CD14-positive monocyte (primary cell): Measurements from ENCODE around the gene GSTA2. TPM values are rescaled to one million over a fixed set of nuclear protein-coding genes. Genes with fewer than 3 reads are reported as not detected.

Experiments
- DNase-seq, 3 donors: peaks; one replicate each; pipeline ENCODE4 v3.0.0-alpha.2; 2011 to 2022
- H2AFZ ChIP-seq: 2 replicates; pipeline ENCODE4 v1.6.0; 2012; ENCODE audit warnings: mild to moderate bottlenecking, low read depth, low read length, inconsistent platforms; ENCODE audit not compliant: insufficient read depth, poor library complexity, severe bottlenecking
- H3K27ac ChIP-seq, 2 donors: 1 replicate in 1 of 2; 2 replicates in 1 of 2; pipeline ENCODE4 v1.5.1; 2012 to 2013; ENCODE audit warnings: low read length in 2 of 2, control low read depth in 1 of 2, inconsistent platforms in 1 of 2, low read depth in 1 of 2, mild to moderate bottlenecking in 1 of 2
- H3K27me3 ChIP-seq, 2 donors: one replicate each; pipeline versions ENCODE4 v1.6.0 to v1.6.1; 2011 to 2013; ENCODE audit warnings: low read length in 2 of 2; ENCODE audit not compliant: control insufficient read depth in 2 of 2, insufficient read depth in 2 of 2
- H3K36me3 ChIP-seq, 2 donors: replicated peaks in 1 of 2; 1 replicate in 1 of 2; 2 replicates in 1 of 2; pipeline versions ENCODE4 v1.5.1 to v1.6.1; 2012 to 2013; ENCODE audit warnings: low read length in 2 of 2, control low read depth in 1 of 2, inconsistent platforms in 1 of 2, mild to moderate bottlenecking in 1 of 2; ENCODE audit not compliant: insufficient read depth in 2 of 2, control insufficient read depth in 1 of 2
- H3K4me1 ChIP-seq, 2 donors: 1 replicate in 1 of 2; 2 replicates in 1 of 2; pipeline versions ENCODE4 v1.5.1 to v1.6.1; 2012 to 2013; ENCODE audit warnings: low read length in 2 of 2, control low read depth in 1 of 2, inconsistent platforms in 1 of 2, mild to moderate bottlenecking in 1 of 2, moderate library complexity in 1 of 2; ENCODE audit not compliant: insufficient read depth in 2 of 2, control insufficient read depth in 1 of 2
- H3K4me2 ChIP-seq: replicated peaks from 2 replicates; pipeline ENCODE3; 2012; ENCODE audit warnings: low read length, moderate library complexity, mild to moderate bottlenecking; ENCODE audit not compliant: poor library complexity, severe bottlenecking; ENCODE audit errors: extremely low read depth
- H3K4me3 ChIP-seq, 3 experiments: fragments of 200-600 bp in 1 of 3; sonication (generic) in 1 of 3; replicated peaks in 1 of 3; 1 replicate in 2 of 3; 2 replicates in 1 of 3; pipeline ENCODE4 v1.5.1; 2011 to 2013; ENCODE audit warnings: low read length in 3 of 3, mild to moderate bottlenecking in 3 of 3, control low read depth in 2 of 3, low read depth in 2 of 3, inconsistent platforms in 1 of 3, moderate library complexity in 1 of 3
- H3K79me2 ChIP-seq: 2 replicates; pipeline ENCODE4 v1.6.0; 2012; ENCODE audit warnings: mild to moderate bottlenecking, control low read depth, inconsistent platforms, low read length, moderate library complexity; ENCODE audit not compliant: insufficient read depth
- H3K9ac ChIP-seq: 2 replicates; pipeline ENCODE4 v1.6.0; 2017; ENCODE audit warnings: low read length, mild to moderate bottlenecking; ENCODE audit not compliant: insufficient read depth, poor library complexity, severe bottlenecking
- H3K9me3 ChIP-seq, 2 donors: replicated peaks in 1 of 2; 1 replicate in 1 of 2; 2 replicates in 1 of 2; pipeline versions ENCODE4 v1.5.1 to v1.6.1; 2012 to 2013; ENCODE audit warnings: low read length in 2 of 2, control low read depth in 1 of 2; ENCODE audit not compliant: control insufficient read depth in 1 of 2, insufficient read depth in 1 of 2
- H4K20me1 ChIP-seq: 2 replicates; pipeline ENCODE4 v1.6.0; 2012; ENCODE audit warnings: mild to moderate bottlenecking, low read length, control low read depth, moderate library complexity; ENCODE audit not compliant: insufficient read depth
- H3K27ac Mint-ChIP-seq, 7 donors: one replicate each; pipeline ENCODE4 v1.8.0; 2020; ENCODE audit warnings: mild to moderate bottlenecking in 7 of 7, mixed read lengths in 7 of 7, moderate library complexity in 6 of 7, inconsistent platforms in 2 of 7
- H3K27me3 Mint-ChIP-seq, 3 donors: one replicate each; pipeline ENCODE4 v1.8.0; 2021 to 2022; ENCODE audit warnings: low read depth in 3 of 3, mild to moderate bottlenecking in 3 of 3, mixed read lengths in 3 of 3, moderate library complexity in 3 of 3, inconsistent platforms in 1 of 3
- H3K36me3 Mint-ChIP-seq, 2 donors: one replicate each; pipeline ENCODE4 v1.8.0; 2020; ENCODE audit warnings: mixed read lengths in 2 of 2, inconsistent platforms in 1 of 2, mild to moderate bottlenecking in 1 of 2
- H3K4me1 Mint-ChIP-seq: one replicate; pipeline ENCODE4 v1.8.0; 2020; ENCODE audit warnings: mild to moderate bottlenecking, mixed read lengths
- H3K4me3 Mint-ChIP-seq, 2 donors: one replicate each; pipeline ENCODE4 v1.8.0; 2020; ENCODE audit warnings: mild to moderate bottlenecking in 2 of 2, mixed read lengths in 2 of 2, moderate library complexity in 1 of 2
- H3K9me3 Mint-ChIP-seq, 7 donors: one replicate each; pipeline ENCODE4 v1.8.0; 2020 to 2022; ENCODE audit warnings: mixed read lengths in 7 of 7, mild to moderate bottlenecking in 6 of 7, moderate library complexity in 6 of 7, inconsistent platforms in 2 of 7
- WGBS: methylation state at CpG from one replicate; pipeline ENCODE4 v1.1.5; 2013; ENCODE audit warnings: missing lambda C conversion rate; ENCODE audit not compliant: insufficient coverage; 5-methylcytosine and 5-hydroxymethylcytosine counted together
- intact Hi-C, 2 donors: fragments of 100-400 bp; cut with micrococcal nuclease; formaldehyde crosslinking; loops; one replicate each; pipeline versions ENCODE4 v1.15.0 to v1.15.1; 2023
- polyA plus RNA-seq, 3 donors: library from polyadenylated mRNA; depleted of rRNA in 1 of 3; unstranded in 2 of 3; stranded (reverse) in 1 of 3; fragments of 300-500 nt in 2 of 3; fragments of >200 nt in 1 of 3; fragmentation: Illumina TruSeq in 2 of 3; gene quantifications; 1 replicate in 2 of 3; 2 replicates in 1 of 3; pipeline ENCODE4 v1.2.3, GENCODE V29; 2012 to 2021
- TF ChIP-seq, protein P1 (sequence below): fragments of 200-600 bp; IDR thresholded peaks from one replicate; pipeline ENCODE4 v1.8.0; 2022; ENCODE audit warnings: antibody characterized with exemption, mild to moderate bottlenecking

GSTA2 gene
- polyA plus RNA-seq, 3 donors: not detected

DNA sequence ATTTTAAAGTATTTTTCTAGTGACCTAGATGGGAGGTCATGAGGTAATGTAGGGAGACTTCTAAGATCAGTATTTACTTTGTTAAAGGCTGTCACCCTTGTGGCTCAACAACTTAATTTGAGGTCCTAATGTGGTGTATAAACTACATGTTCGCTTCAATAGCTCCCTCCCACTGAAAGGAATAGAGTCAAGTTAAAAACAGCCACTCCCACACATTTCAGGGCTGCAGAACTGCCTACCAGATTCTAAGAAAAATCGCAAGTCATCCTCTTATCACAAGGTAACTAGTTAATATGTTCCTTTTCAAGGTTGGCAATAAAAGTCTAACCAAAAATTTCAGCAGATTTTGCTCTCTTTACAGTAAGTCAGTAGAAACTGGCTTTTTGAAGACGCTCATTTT, 25.2 kb upstream of the GSTA2 start:
- H3K9ac ChIP-seq: no peak overlapping the region
- H3K36me3 ChIP-seq: no peaks in the 10 kb centered on the region
- WGBS: 67% methylated on average over 1 of the region's 3 CpGs
- TF ChIP-seq, protein P1, sequence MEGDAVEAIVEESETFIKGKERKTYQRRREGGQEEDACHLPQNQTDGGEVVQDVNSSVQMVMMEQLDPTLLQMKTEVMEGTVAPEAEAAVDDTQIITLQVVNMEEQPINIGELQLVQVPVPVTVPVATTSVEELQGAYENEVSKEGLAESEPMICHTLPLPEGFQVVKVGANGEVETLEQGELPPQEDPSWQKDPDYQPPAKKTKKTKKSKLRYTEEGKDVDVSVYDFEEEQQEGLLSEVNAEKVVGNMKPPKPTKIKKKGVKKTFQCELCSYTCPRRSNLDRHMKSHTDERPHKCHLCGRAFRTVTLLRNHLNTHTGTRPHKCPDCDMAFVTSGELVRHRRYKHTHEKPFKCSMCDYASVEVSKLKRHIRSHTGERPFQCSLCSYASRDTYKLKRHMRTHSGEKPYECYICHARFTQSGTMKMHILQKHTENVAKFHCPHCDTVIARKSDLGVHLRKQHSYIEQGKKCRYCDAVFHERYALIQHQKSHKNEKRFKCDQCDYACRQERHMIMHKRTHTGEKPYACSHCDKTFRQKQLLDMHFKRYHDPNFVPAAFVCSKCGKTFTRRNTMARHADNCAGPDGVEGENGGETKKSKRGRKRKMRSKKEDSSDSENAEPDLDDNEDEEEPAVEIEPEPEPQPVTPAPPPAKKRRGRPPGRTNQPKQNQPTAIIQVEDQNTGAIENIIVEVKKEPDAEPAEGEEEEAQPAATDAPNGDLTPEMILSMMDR: no peak
- no peak overlapping the region for H3K27ac ChIP-seq
- H3K4me1 ChIP-seq: no peaks in the 10 kb centered on the region
- Mint-ChIP-seq H3K4me3 (no peak overlapping the region), H3K4me1 (no peaks in the 10 kb centered on the region), H3K27me3 (peaks cover 0 to 2% (median 1%) of the 10 kb centered on the region in 3 donors), H3K27ac (no peak overlapping the region), H3K9me3 (peaks cover 13 to 23% (median 18%) of the 10 kb centered on the region in 7 donors), H3K36me3 (no peaks in the 10 kb centered on the region)
- peaks cover 0 to 9% of the 10 kb centered on the region in 2 donors for H3K9me3 ChIP-seq
- DNase-seq: no peak
- H2AFZ ChIP-seq: no peak overlapping the region
- intact Hi-C loops: no loop called here
- no peaks in the 10 kb centered on the region for H4K20me1 ChIP-seq
- no peak overlapping the region for H3K4me3 ChIP-seq
- H3K27me3 ChIP-seq: no peaks in the 10 kb centered on the region
- H3K4me2 ChIP-seq: no peak overlapping the region
- H3K79me2 ChIP-seq: no peaks in the 10 kb centered on the region

DNA sequence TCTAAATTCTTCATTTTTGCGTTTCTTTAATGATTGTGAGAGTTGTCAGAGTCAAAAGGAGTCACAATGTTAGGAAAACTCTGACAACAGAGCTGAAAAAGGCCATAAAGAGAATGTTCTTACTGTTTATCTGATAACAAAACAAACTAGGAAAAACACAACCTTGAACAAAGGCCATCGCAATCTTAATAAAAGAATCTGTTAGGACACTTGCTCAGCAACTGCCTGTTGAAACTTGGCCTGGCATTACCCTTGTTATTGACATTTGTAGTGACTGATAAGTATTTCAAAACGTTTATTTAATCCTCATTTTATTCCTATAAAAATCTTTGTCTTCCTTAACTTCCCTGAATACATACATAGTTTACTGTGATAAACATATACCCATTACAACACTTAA, 24.6 kb upstream of the GSTA2 start:
- Histone ChIP-seq H3K4me1 (no peaks in the 10 kb centered on the region), H4K20me1 (no peaks in the 10 kb centered on the region), H3K9me3 (peaks cover 0 to 9% of the 10 kb centered on the region in 2 donors), H3K4me3 (no peak overlapping the region), H2AFZ (no peak overlapping the region), H3K27me3 (no peaks in the 10 kb centered on the region), H3K4me2 (no peak overlapping the region), H3K79me2 (no peaks in the 10 kb centered on the region), H3K36me3 (no peaks in the 10 kb centered on the region), H3K9ac (no peak overlapping the region), H3K27ac (no peak overlapping the region)
- H3K27ac Mint-ChIP-seq: no peak overlapping the region
- DNase-seq: no peak
- TF ChIP-seq, protein P1: no peak
- no CpG with 5 or more reads among the region's 3 CpGs for WGBS
- H3K4me3 Mint-ChIP-seq: no peak overlapping the region
- no peaks in the 10 kb centered on the region for H3K36me3 Mint-ChIP-seq
- no peaks in the 10 kb centered on the region for H3K4me1 Mint-ChIP-seq
- H3K27me3 Mint-ChIP-seq: peaks cover 0 to 2% (median 1%) of the 10 kb centered on the region in 3 donors
- H3K9me3 Mint-ChIP-seq: peaks cover 8 to 23% (median 18%) of the 10 kb centered on the region in 7 donors
- intact Hi-C loops: no loop called here
